ENCODE results near the gene COL23A1. TPM values are rescaled to one million over a fixed set of nuclear protein-coding genes. Genes with fewer than 3 reads are reported as not detected.
"Not testable (repeated sequence)": the region's sequence is repeated elsewhere in the genome, so short reads cannot be mapped to it uniquely, and the experiment has no call there.

COL23A1 gene
- total RNA-seq, 1 donor from 2014 or later, result 0.19 TPM

DNA sequence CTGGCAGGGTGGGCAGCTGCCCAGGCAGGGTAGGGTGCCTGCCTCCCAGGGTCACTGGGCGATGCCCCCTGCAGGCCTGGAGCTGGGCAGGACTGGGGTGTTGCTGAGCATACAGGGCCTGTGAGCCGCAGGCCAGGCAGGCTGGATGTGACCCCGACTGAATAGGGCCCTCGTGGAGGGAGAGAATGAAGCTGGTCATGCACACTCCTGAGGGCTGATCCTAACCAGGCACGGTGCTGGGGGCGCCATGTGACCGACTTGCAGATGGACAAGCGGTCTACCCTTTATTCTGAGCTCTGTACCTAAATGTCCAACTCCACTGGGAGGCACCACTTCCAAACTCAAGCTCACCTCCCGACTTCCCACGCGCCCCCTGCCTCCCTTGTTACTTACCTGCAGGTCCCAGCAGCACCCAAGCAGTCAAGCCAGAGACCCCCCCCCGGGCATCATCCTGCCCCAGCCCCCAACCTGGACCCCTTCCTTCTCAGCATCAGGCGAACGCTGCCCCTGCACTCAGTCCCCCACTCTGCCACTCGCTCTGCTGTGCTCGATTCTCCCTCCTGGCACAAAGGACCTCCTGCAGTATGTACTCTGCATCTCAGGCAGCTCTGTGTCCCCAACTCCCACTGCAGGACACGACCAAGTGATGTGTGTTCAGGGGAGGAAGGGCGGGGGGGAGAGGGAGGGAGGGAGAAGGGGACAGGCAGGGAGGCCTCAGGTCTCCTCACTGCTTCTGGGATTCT lies 280.8 kb downstream of the COL23A1 start:
- DNase-seq (ENCODE audit: low read depth), result no peak

DNA sequence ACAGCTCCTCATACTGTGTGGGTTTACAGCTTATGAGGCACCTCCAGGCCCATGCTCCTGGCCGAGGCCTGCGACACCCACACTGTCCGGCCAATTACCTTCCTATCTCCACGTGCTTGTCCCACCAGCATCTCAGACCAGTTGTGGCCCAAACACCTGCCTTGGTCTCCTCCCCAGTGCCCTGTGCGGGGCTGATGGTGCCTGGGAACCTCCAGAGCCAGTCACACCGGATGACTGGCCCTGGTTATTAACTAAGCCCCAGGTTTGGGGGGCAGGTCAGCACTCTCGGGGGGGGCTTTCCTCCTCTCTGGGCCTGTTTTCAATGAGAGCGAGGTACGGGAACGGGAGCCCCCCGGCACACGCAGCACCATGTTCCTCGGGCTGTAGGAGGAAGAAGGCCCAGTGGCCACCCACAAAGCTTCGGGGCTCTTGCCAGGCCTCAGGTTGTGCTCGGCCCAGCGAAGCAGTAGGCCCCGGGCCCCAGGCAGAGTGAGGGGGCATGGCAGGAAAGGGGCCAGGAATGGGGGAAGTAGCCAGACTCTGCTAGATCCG lies 281.6 kb downstream of the COL23A1 start:
- DNase-seq (ENCODE audit: low read depth), result no peak

DNA sequence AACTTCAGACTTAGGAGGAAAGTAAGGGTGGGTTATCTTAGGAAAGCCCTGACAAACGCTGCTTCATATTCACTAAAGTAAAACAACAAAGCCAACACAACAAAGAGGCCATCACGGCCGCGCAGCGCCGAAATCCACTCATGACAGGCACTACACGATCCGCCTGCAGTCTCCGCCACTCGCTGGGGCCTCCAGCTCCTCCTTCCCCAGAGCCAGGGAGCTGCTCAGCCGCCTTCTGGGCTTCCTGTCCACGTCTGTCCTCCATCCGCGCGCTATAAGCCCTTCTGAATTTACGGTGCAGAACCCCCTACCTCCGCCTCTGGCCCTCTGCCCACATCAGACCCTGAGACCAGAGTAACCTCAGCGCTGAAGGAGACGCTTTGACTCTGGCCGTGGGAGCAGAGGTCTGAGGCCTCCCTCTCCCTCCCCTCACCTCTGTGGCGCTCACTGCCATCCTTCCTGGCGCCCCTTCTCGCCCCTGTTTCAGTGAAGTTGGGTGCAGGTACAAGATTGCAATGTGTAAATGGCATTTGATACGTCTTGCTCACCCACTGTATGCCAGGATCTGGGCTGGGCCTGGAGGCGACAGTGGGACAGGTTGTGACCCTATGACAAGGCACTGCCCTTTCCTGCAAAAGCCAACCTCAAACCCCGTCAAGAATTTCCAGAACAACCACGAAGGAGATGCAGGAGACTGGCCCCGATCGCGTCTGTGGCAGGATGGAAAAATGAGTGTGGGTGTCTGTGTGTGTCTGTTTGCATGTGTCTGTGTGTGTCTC lies 282.7 kb downstream of the COL23A1 start:
- peak; percentile 26 for DNase-seq (ENCODE audit: low read depth)

DNA sequence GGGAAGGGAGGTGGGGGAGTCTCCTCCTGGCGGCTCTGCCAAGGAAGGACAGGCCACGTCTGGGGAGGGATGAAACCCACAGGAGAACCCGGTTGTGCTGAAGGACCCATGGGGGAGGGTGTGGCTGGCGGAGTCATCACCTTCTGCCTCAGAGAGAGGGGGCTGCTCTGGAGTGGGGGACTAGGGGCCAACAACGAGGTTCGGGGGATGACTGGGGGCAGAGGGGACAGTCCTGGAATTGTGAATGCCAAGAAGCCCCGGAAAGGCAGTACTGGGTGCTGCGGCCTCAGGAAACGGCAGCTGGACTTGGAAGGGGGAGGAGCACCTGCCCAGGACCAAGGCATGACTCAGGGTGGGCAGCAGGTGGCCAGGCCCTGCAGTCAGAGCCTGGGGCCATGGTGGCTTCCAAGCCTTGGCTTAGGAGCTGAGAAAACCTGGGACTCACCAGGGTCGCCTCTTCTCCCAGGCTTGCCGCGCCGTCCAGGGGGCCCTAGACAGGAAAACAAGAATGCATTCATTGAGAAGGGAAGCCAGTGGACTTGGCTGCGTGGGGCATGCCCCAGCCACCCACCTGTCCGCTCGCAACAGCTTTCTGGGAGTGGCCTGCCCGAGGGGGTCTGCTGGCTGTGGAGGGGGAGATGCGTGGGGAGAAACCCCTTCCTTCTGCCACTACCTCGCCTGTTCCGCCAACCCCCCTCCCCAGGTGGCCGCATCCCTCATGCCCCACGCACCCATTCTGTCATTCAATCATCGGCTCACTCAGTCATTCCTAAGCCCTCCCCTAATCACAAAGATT lies 283.6 kb downstream of the COL23A1 start:
- DNase-seq (ENCODE audit: low read depth), result peak; percentile 15

DNA sequence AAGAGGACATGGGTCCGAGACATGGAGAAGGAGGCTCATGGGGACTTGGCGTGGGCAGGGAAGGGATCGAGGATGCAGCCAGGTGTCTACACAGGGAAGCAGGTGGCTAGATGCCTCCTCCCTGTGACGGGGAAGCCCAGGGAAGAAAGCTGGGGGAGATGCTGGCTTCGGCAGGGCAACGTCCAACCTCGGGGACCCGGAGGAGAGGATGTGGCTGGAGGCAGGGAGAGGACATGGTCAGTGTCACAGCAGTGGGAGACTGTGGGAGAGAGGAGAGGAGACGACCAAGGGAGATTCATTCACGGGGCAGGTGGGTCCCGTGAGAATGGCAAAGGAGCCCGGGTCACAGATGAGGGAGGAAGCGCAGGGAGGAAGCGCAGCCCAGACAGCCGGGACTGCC lies 284.4 kb downstream of the COL23A1 start:
- no peak for DNase-seq (ENCODE audit: low read depth)

DNA sequence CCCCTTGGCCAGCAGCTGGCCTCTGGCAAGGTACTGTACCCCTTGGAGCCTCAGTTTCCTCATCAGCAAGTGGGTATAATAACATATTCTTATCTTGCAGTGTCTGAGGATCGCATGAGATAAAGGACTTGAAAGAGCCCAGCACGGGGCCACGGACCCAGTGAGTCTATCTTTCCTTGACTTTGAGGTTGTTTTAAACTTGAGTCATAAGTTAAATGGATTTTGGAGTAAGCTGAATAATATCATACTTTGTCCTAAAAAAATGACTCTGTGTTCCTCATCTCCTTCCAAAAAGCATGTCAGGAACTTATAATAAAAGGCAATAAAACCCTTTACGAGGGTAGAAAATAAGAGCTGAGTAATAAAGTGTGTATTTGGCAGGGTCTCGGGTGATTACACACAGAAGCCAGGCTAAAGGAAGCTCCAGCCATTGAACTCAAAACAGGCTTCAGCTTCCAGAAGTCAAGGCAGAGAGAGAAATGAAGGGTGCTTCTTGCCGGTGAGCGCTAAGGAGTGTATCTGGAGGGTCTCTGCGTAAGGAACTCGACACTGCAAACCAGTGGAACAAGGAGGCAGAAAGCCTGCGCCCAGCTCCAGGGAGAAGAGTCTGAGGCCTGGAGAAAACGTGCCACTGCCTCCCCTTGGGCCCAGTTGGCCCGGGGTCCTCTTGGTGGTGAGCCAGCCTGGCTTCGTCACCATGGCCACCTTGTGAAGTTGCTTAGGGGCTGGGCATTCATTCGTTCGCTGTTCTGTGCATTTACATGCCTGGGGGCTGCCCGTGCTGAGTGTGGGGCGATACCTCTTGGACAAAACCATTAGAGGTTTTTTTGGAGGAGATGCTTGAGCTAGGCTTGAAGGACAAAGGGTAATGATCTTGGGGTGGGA lies 285.2 kb downstream of the COL23A1 start:
- no peak for DNase-seq (ENCODE audit: low read depth)

DNA sequence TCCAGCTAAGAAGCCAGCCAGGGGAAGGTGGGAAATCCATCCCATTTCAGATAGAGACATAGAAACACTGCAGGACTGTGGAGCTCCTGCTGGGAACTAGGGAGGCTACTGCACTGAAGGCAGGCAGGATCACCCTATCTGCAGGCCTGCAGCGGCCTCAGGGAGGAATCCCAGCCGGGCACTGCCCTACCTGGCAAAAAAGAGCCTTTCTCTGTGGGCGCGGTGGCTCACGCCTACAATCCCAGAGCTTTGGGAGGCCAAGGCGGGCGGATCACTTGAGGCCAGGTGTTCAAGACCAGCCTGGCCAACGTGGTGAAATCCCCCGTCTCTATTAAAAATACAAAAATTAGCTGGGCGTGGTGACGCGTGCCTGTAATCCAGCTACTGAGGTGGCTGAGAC lies 286.2 kb downstream of the COL23A1 start:
- no peak for DNase-seq (ENCODE audit: low read depth)

DNA sequence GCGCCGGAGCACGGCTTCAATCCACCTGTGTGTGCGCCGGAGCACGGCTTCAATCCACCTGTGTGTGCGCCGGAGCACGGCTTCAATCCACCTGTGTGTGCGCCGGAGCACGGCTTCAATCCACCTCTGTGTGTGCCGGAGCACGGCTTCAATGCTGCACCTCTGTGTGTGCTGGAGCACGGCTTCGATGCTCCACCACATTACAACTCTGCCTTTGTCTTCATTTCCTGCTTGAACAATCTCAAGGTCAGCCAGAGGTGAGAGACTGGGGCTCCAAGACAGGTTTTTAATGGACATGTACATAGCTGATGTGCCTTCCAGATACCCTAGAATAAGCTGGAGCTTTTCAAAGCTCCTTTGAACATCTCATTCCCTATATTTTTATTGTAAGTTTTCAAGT lies 287.9 kb downstream of the COL23A1 start:
- not testable (repeated sequence) for DNase-seq (ENCODE audit: low read depth)

DNA sequence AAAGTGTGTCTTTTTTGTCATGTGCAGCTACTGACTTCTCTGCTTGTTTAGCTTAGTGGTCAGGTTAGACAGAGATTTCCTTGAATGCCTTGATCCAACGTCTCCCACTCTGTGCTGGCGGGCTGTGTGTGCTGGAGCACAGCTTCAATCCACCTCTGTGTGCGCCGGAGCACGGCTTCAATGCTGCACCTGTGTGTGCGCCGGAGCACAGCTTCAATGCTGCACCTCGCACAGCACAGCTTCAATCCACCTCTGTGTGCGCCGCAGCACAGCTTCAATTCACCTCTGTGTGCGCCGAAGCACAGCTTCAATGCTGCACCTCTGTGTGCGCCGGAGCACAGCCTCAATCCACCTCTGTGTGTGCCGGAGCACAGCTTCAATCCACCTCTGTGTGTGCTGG lies 288.6 kb downstream of the COL23A1 start:
- no peak for DNase-seq (ENCODE audit: low read depth)

DNA sequence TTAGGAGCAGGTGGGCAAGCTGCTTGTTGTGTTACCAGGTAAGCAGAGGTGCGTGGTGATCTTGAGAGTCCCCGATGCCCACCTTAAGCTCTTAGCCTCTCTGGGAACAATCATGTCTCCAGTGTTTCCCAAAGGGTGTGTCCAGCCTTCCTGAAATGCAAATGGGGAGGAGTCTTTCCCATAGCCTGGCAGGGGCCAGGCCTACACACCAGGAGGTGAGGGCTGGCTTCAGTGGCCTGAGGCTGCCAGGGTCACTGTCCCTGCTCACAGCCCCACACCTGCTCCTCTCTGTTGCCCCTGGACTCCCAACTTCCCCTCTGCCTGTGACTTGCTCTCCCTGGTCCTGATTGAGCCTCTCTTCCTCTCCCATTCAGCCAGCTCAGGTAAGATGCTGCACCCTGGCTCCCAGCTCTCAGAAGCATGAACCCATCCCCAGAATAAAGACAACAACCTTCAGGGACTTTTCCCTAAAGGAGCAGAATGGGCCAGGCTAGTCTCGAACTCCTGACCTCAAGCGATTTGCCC lies 291.8 kb downstream of the COL23A1 start:
- no peak for DNase-seq (ENCODE audit: low read depth)

DNA sequence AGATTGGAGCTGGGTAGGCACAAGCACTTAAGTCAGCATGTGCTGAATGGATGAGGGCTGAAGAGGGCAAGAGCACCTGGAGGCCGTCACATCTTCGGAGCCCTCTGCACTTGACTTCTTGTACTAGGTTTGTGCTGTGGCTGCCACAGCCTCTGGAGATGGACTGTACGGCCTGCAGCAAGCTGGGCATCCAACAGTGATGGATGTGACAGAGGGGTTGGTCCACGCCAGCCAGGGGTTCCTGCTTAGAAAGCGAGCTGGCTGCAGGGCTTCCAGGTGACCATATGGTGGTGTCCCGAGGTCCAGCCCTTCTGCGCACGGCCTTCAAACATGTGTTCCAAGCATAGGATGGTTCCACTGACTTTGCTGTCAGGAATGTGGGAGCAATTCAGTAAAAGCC lies 292.4 kb downstream of the COL23A1 start:
- no peak for DNase-seq (ENCODE audit: low read depth)

DNA sequence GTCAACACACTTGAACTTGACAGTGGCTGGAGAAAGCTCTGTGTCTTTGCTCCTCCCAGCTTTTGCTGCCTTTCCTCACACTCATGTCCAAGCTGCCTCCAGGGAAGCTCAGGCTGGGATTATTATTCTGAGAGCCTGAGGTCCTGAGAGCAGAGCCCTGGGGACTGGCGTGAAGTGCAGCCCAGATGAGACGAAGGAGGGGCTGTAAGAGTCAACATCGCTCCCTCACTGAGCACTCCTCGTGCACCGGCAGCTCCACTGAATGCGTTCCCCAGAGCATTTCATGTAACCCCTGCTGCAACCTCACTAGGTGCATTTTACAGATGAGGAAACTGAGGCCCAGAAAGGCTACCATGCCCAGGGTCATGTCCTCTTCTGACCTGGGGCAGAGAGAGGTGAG lies 294.1 kb downstream of the COL23A1 start:
- DNase-seq (ENCODE audit: low read depth), result no peak

DNA sequence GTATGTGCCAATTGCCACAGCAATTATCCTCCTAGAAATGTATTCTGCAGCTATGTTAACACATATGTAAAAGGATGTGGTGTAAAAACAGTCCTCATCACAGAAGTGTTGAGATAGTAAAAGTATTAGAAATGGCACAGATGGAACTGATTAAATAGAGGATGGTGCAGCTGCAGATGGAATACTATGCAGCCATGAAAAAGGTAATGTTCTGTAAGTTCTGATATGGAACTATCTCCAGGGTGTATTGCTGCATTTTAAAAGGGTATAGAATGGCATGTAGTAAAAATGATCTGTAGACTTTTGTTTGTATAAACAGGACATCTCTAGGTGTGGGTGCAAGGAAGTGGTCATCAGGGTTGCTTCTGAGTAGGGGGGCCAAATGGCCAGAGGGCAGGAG lies 294.6 kb downstream of the COL23A1 start:
- no peak for DNase-seq (ENCODE audit: low read depth)

DNA sequence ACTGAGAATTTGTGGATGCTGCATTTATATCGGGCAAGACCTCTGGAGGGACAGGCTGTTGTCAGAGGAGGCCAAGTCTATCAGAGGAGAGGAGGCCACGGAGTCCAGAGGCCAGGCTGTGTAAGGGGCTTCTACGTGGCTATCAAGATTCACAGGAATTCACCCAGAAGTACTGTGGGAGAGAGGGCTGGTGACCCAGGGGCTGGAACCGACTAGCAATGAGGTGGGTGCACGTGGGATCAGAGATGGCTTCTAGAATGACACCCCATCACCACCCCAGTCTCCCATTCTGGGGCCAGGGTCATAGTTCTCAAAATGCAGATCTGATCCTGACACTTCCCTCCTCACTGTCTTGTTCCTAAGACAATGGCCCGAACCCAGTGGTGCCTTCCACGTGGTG lies 296.4 kb downstream of the COL23A1 start:
- DNase-seq (ENCODE audit: low read depth), result no peak

DNA sequence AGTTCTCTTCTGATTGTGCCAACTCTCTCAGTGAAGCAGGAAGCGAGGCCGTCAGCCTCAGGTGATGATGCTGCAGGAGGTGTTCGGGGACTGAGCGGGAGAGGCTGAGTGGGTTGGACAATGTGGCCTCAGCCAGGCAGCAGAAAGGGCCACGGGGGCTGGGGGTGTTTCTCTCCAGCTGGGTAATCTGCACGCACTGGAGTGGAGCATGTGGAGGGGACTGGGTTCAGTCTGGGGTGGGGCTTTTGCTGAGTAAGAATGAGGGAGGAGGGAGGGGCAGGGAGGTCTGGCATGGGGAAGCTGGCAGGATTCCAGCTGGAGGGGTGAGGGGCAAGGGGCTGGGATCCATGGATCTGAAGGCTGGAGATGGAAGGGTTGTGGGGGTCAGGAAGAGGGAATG lies 296.8 kb downstream of the COL23A1 start:
- DNase-seq (ENCODE audit: low read depth), result no peak

DNA sequence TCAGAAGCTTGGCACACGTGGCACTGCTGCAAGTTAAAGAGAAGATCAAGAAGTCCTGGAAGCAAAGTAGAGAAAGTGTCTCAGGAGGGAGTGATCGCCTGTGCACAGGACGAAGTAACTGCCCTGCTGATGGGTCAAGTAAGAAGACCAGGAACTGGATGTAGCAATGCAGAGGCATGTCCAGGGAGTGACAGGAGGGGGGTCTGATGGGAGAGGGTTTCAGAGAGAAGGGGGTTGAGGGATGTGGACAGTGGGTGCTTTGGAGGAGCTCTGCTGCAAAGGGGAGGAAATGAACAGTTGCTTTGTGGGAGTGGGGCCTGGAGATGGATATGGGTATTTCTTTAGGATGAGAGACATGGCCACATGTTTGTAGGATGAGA lies 297.4 kb downstream of the COL23A1 start:
- DNase-seq (ENCODE audit: low read depth), result no peak

DNA sequence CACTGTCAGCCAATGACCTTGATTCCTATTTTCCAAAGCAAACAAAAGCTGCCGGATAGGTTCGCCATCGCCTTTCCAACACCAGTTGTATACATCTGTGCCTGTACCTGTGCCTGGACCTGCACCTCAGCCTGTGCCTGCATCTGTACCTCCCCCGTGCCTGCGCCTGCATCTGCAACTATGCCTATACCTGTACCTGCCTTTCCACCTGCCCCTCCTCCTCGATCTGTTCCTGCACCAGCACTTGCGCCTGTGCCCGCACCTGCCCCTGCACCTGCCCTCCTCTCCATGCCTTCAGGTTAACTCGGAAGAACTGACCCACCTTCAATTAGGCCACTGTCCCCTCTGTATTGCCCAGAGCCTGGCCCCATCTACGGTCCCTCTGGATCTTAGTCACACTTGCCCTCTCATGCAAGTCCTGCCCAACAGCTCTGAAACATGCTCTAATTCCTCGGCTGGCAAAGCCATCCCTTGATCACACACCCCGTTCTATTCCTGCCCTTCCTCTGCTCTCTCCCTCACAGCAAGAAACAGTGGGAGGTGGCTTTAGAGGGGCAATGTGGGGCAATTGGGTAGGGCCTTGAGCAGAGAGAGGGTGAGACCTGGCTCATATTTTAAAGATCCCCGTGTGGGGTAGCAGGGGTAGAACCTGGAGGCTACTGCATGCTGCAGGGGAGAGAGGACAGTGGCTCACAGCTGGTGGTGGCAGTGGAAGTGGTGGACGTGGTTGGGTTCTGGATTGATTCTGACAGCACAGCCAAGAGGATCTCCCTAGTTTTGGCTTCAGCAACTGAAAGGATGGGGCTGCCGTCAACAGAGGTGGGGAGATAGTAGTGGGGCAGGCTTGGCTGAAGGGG lies 298.0 kb downstream of the COL23A1 start:
- no peak for DNase-seq (ENCODE audit: low read depth)

DNA sequence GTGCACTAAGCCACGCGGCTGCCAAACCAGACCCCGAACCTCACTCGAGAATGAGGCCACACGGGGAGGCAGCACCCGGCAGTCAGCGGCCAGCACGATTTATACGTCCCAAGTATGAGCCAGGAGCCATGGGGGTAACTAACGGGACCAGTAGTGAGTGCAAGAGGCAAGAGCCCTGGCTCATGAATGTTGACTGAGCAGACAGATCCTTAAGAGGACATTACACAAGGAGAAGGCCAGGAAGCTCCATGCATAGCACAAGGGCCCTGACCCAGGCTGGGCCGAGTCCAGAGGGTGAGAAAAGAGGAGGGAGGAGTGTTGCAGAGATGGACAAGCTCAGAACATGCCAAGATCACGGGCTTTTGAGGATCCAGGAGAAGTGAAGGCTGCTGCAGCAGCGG lies 299.0 kb downstream of the COL23A1 start:
- no peak for DNase-seq (ENCODE audit: low read depth)

DNA sequence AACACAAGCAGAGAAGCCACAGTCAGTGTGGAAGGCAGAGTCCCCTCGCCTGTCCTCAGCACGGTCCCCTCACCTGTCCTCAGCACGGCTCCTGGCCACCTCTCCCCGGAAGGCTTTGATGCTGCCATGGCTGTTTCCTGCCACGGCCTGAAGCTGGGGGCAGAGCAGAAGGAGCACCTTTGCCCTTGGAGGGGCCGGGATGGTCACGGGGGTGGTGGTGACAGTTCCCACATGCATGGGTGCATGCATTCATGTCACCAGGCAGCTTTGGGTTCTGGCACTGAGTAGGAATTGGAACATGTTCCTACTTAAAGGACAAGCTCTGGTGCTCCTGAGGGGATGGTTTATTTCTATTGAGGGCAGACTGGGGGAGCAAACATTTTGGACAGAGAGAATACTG lies 299.8 kb downstream of the COL23A1 start:
- no peak for DNase-seq (ENCODE audit: low read depth)

DNA sequence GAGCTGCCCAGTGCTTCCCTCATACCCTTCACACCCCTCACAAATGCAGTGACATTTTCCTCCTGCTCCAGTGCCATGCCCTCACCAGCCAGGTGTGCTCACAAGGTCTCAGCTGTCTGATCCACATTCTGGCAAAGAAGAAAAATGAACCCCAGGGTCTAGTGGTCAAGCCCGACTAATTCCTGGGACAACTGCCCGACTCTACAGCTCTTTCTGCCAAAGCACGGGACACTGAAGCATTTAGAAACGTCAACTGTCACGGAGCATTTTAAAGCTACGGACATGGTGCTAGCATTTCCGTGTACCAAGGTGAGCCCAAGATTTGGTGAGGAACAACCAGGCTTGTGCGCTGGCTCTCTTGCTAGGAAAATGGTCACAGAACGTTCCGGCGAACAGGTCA lies 300.8 kb downstream of the COL23A1 start:
- no peak for DNase-seq (ENCODE audit: low read depth)

Data from myocyte (in vitro differentiated cells).